IMR-90 (cell line): ENCODE data around the gene LRP1B. TPM values are rescaled to one million over a fixed set of nuclear protein-coding genes. Genes with fewer than 3 reads are reported as not detected.

ENCODE experiments used
- ATAC-seq: fragments of 200-7000 bp; cut with Tn5 transposase; 2 replicates; pipeline ENCODE4 v1.9.1; 2020; ENCODE audit warnings: low read depth, mild to moderate bottlenecking, moderate library complexity
- BruUV-seq: library from RNA; stranded (reverse); fragments of 400-500 nt; replicated peaks from 2 replicates; lab custom pipeline; 2021; lab: Mats Ljungman, UMichigan
- CTCF ChIA-PET: fragments of 300-600 bp; formaldehyde crosslinking; extraction: SDS; loops from one replicate; lab custom pipeline; 2021; ENCODE audit warnings: antibody characterized with exemption; lab: Yijun Ruan, JAX
- POLR2A ChIA-PET: fragments of 300-600 bp; sonication (Branson Sonifier 250); formaldehyde crosslinking; loops from one replicate; lab custom pipeline; 2022; ENCODE audit warnings: antibody characterized with exemption; ENCODE audit not compliant: unreplicated experiment; lab: Charles Lee
- DNase-seq: peaks from one replicate; pipeline ENCODE4 v3.0.0; 2013
- H2AFZ ChIP-seq: replicated peaks from 2 replicates; pipeline ENCODE3; 2013; ENCODE audit warnings: low read length, mild to moderate bottlenecking; ENCODE audit not compliant: poor library complexity
- H2AK5ac ChIP-seq: 2 replicates; pipeline ENCODE4 v1.6.1; 2013; ENCODE audit warnings: low read depth, low read length, inconsistent platforms
- H2AK9ac ChIP-seq: replicated peaks from 2 replicates; pipeline ENCODE3; 2013; ENCODE audit warnings: mild to moderate bottlenecking, low read depth, low read length, moderate library complexity; ENCODE audit not compliant: poor library complexity
- H2BK120ac ChIP-seq: 2 replicates; pipeline ENCODE4 v1.6.1; 2013; ENCODE audit warnings: low read depth, low read length, inconsistent platforms
- H2BK15ac ChIP-seq: 3 replicates; pipeline ENCODE4 v1.6.1; 2013; ENCODE audit warnings: low read depth, low read length, inconsistent platforms
- H2BK20ac ChIP-seq: 2 replicates; pipeline ENCODE4 v1.6.1; 2013; ENCODE audit warnings: low read depth, mild to moderate bottlenecking, inconsistent platforms, low read length, moderate library complexity
- H2BK5ac ChIP-seq: 2 replicates; pipeline ENCODE4 v1.6.1; 2013; ENCODE audit warnings: mild to moderate bottlenecking, low read depth, low read length, inconsistent platforms; ENCODE audit not compliant: poor library complexity, severe bottlenecking
- H3K14ac ChIP-seq: replicated peaks from 2 replicates; pipeline ENCODE4 v1.6.1; 2013; ENCODE audit warnings: low read depth, low read length, inconsistent platforms
- H3K18ac ChIP-seq: 2 replicates; pipeline ENCODE4 v1.6.1; 2013; ENCODE audit warnings: low read depth, low read length, control low read depth
- H3K23ac ChIP-seq: 2 replicates; pipeline ENCODE4 v1.6.1; 2013; ENCODE audit warnings: low read depth, low read length, inconsistent platforms
- H3K27ac ChIP-seq: 2 replicates; pipeline ENCODE4 v1.5.1; 2013; ENCODE audit warnings: mild to moderate bottlenecking, control low read depth, low read length; ENCODE audit not compliant: insufficient read depth
- H3K27me3 ChIP-seq: 2 replicates; pipeline ENCODE4 v1.6.1; 2013; ENCODE audit warnings: low read length; ENCODE audit not compliant: control insufficient read depth, insufficient read depth
- H3K36me3 ChIP-seq: 2 replicates; pipeline ENCODE4 v1.6.1; 2013; ENCODE audit warnings: low read length, mixed read lengths; ENCODE audit not compliant: control insufficient read depth, insufficient read depth
- H3K4ac ChIP-seq: 2 replicates; pipeline ENCODE4 v1.6.1; 2013; ENCODE audit warnings: low read depth, low read length, inconsistent platforms
- H3K4me1 ChIP-seq: 2 replicates; pipeline ENCODE4 v1.6.1; 2013; ENCODE audit warnings: low read length, mixed read lengths; ENCODE audit not compliant: control insufficient read depth, insufficient read depth
- H3K4me2 ChIP-seq: 2 replicates; pipeline ENCODE4 v1.6.1; 2013; ENCODE audit warnings: low read depth, mild to moderate bottlenecking, control low read depth, low read length, moderate library complexity
- H3K4me3 ChIP-seq: 2 replicates; pipeline ENCODE4 v1.5.1; 2013; ENCODE audit warnings: low read depth, mild to moderate bottlenecking, control low read depth, low read length, moderate library complexity; ENCODE audit not compliant: insufficient read depth
- H3K56ac ChIP-seq: 2 replicates; pipeline ENCODE4 v1.6.1; 2013; ENCODE audit warnings: low read length, inconsistent platforms; ENCODE audit not compliant: insufficient read depth; ENCODE audit errors: extremely low read depth
- H3K79me1 ChIP-seq, 2 experiments: 2 replicates each; pipeline ENCODE4 v1.6.1; 2013; ENCODE audit warnings: low read length in 2 of 2, inconsistent platforms in 1 of 2, low read depth in 1 of 2
- H3K9ac ChIP-seq: 2 replicates; pipeline ENCODE4 v1.6.1; 2013; ENCODE audit warnings: low read depth, low read length, control low read depth
- H3K9me1 ChIP-seq: 2 replicates; pipeline ENCODE4 v1.6.1; 2013; ENCODE audit warnings: low read length, inconsistent platforms; ENCODE audit not compliant: insufficient read depth
- H3K9me3 ChIP-seq: 2 replicates; pipeline ENCODE4 v1.6.1; 2013; ENCODE audit warnings: low read length; ENCODE audit not compliant: control insufficient read depth, insufficient read depth
- H4K20me1 ChIP-seq: 2 replicates; pipeline ENCODE4 v1.6.1; 2013; ENCODE audit warnings: low read length, inconsistent platforms; ENCODE audit not compliant: insufficient read depth
- H4K5ac ChIP-seq: 2 replicates; pipeline ENCODE4 v1.6.1; 2013; ENCODE audit warnings: mild to moderate bottlenecking, low read depth, low read length, control low read depth
- H4K8ac ChIP-seq, 2 experiments: 2 replicates each; pipeline ENCODE4 v1.6.1; 2013; ENCODE audit warnings: low read depth in 2 of 2, low read length in 2 of 2, control low read depth in 1 of 2, inconsistent platforms in 1 of 2
- H4K91ac ChIP-seq: 2 replicates; pipeline ENCODE4 v1.6.1; 2013; ENCODE audit warnings: low read depth, low read length, inconsistent platforms; ENCODE audit not compliant: insufficient read depth
- BHLHE40 ChIP-seq: fragments of 150-350 bp; IDR thresholded peaks from 2 replicates; pipeline ENCODE4 v1.6.1; 2016; ENCODE audit warnings: mild to moderate bottlenecking, low read depth, low read length
- CEBPB ChIP-seq: IDR thresholded peaks from 2 replicates; pipeline ENCODE4 v1.6.1; 2012; ENCODE audit warnings: low read depth, low read length, improper control_type of control experiment
- CHD1 ChIP-seq: IDR thresholded peaks from 2 replicates; pipeline ENCODE4 v1.6.1; 2012; ENCODE audit warnings: low read depth, low read length, improper control_type of control experiment
- CTCF ChIP-seq: conservative IDR thresholded peaks from 2 replicates; pipeline ENCODE4 v1.5.1; 2012; ENCODE audit warnings: mild to moderate bottlenecking, low read depth, low read length, improper control_type of control experiment
- FOS ChIP-seq: fragments of 150-350 bp; IDR thresholded peaks from 2 replicates; pipeline ENCODE4 v1.6.1; 2016; ENCODE audit warnings: low read depth, low read length
- MAFK ChIP-seq: IDR thresholded peaks from 2 replicates; pipeline ENCODE4 v1.6.1; 2012; ENCODE audit warnings: low read depth, low read length, improper control_type of control experiment
- MAZ ChIP-seq: IDR thresholded peaks from 2 replicates; pipeline ENCODE4 v1.6.1; 2012; ENCODE audit warnings: low read depth, mild to moderate bottlenecking, low read length, improper control_type of control experiment, moderate library complexity, borderline replicate concordance
- NFE2L2 ChIP-seq: fragments of 150-350 bp; IDR thresholded peaks from 2 replicates; pipeline ENCODE4 v1.6.1; 2016; ENCODE audit warnings: low read depth, mild to moderate bottlenecking, low read length
- POLR2A ChIP-seq: IDR thresholded peaks from 2 replicates; pipeline ENCODE4 v1.6.1; 2012; ENCODE audit warnings: mild to moderate bottlenecking, low read depth, low read length
- RCOR1 ChIP-seq: IDR thresholded peaks from 2 replicates; pipeline ENCODE4 v1.6.1; 2012; ENCODE audit warnings: mild to moderate bottlenecking, low read length, improper control_type of control experiment; ENCODE audit not compliant: insufficient replicate concordance
- SMC3 ChIP-seq: fragments of 150-350 bp; IDR thresholded peaks from 2 replicates; pipeline ENCODE4 v1.6.1; 2016; ENCODE audit warnings: low read depth, mild to moderate bottlenecking, antibody characterized with exemption, low read length, moderate library complexity
- WGBS, 2 experiments: methylation state at CpG; one replicate each; pipeline versions ENCODE4 v1.1.5 to v1.1.7; 2013; ENCODE audit warnings: missing lambda C conversion rate in 2 of 2; ENCODE audit not compliant: insufficient read length in 1 of 2; ENCODE audit errors: extremely low coverage in 2 of 2; 5-methylcytosine and 5-hydroxymethylcytosine counted together
- dilution Hi-C: fragments of 300-500 bp; cut with HindIII; formaldehyde crosslinking; loops from one replicate; pipeline ENCODE4 v1.14.3; 2018; ENCODE audit warnings: low sequenced_read_pairs; ENCODE audit not compliant: unreplicated experiment
- in situ Hi-C: fragments of 300-500 bp; cut with MboI; formaldehyde crosslinking; loops from 3 replicates; pipeline ENCODE4 v1.14.3; 2019; ENCODE audit warnings: low sequenced_read_pairs, inconsistent platforms, mixed read lengths
- intact Hi-C: fragments of 100-400 bp; cut with micrococcal nuclease; formaldehyde crosslinking; loops from 2 replicates; pipeline ENCODE4 v1.10.0; 2022
- polyA plus RNA-seq, 3 experiments: library from polyadenylated mRNA; depleted of rRNA; stranded (reverse); fragments of >200 nt; gene quantifications; 2 replicates each; pipeline ENCODE4 v1.2.3, GENCODE V29; 2012; ENCODE audit warnings: low replicate concordance in 1 of 3
- total RNA-seq: library from RNA; depleted of rRNA; stranded (reverse); fragments of >200 nt; gene quantifications from 2 replicates; pipeline ENCODE4 v1.2.3, GENCODE V29; 2012
- TF ChIP-seq, protein P1 (sequence below): fragments of 150-350 bp; IDR thresholded peaks from 2 replicates; pipeline ENCODE4 v1.6.1; 2016; ENCODE audit warnings: low read depth, mild to moderate bottlenecking, low read length, moderate library complexity, borderline replicate concordance
- TF ChIP-seq, protein P2 (sequence below): fragments of 150-350 bp; IDR thresholded peaks from 2 replicates; pipeline ENCODE4 v1.6.1; 2017; ENCODE audit warnings: mild to moderate bottlenecking, antibody characterized with exemption, low read length, low read depth

Gene LRP1B
- total and polyA plus RNA-seq, 2 of the 4 experiments (the other 2 are of a cell fraction), result under 0.01 to 0.02 TPM

DNA sequence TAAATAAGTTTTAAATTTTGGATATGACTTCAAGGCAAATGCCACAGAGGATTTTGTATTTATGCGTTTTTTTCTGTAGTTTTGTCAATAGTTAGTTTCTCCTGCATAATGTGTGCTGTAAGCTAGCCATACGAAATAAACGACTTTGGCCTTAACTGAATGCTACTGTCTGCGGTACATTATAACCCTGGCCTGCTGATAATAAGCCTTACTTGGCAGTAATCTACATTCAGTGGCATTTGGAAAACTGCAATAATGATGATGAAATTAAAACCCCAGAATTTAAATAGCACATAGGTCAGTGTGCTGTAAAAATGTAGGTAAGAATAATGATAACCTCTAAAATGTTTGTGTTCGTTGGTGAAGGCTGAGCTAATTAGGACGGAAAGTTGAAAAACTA lies 88.8 kb downstream of the LRP1B start:
- no peak overlapping the region for H3K4me3 ChIP-seq
- no peaks in the 10 kb centered on the region for H3K9me1 ChIP-seq
- CTCF ChIA-PET, result no interaction called here
- no peak overlapping the region for H2BK20ac ChIP-seq
- WGBS, 2 experiments, result 44% methylated on average over 3 of the region's 6 CpGs; no CpG with 5 or more reads in 1 of the 2 experiments
- intact Hi-C loops (no loop called here), dilution Hi-C loops (no loop called here), in situ Hi-C loops (no loop called here)
- H3K36me3 ChIP-seq, result no peaks in the 10 kb centered on the region
- no peak for ATAC-seq
- H3K4ac ChIP-seq, result no peak overlapping the region
- no peaks in the 10 kb centered on the region for H3K27me3 ChIP-seq
- no peak overlapping the region for H4K8ac ChIP-seq
- no peak overlapping the region for H2AK9ac ChIP-seq
- DNase-seq, result no peak
- no peak overlapping the region for H4K91ac ChIP-seq
- no TSS peak for BruUV-seq
- H2BK15ac ChIP-seq, result no peak overlapping the region
- no peak overlapping the region for H2BK5ac ChIP-seq
- no peak overlapping the region for H3K27ac ChIP-seq
- no peaks in the 10 kb centered on the region for H3K79me1 ChIP-seq
- no peak overlapping the region for H3K4me2 ChIP-seq
- H3K4me1 ChIP-seq, result no peaks in the 10 kb centered on the region
- no peak overlapping the region for H3K18ac ChIP-seq
- H4K20me1 ChIP-seq, result no peaks in the 10 kb centered on the region
- H3K9ac ChIP-seq, result no peak overlapping the region
- POLR2A ChIA-PET, result no interaction called here
- no peak overlapping the region for H2BK120ac ChIP-seq
- H2AK5ac ChIP-seq, result no peak overlapping the region
- H3K14ac ChIP-seq, result no peak overlapping the region
- TF ChIP-seq RCOR1 (no peak), CTCF (no peak), MAZ (no peak), NFE2L2 (no peak), CEBPB (no peak), MAFK (no peak), POLR2A (no peak), SMC3 (no peak), FOS (no peak), CHD1 (no peak), BHLHE40 (no peak)
- TF ChIP-seq, protein P1, sequence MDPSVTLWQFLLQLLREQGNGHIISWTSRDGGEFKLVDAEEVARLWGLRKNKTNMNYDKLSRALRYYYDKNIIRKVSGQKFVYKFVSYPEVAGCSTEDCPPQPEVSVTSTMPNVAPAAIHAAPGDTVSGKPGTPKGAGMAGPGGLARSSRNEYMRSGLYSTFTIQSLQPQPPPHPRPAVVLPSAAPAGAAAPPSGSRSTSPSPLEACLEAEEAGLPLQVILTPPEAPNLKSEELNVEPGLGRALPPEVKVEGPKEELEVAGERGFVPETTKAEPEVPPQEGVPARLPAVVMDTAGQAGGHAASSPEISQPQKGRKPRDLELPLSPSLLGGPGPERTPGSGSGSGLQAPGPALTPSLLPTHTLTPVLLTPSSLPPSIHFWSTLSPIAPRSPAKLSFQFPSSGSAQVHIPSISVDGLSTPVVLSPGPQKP, result no peak
- TF ChIP-seq, protein P2, sequence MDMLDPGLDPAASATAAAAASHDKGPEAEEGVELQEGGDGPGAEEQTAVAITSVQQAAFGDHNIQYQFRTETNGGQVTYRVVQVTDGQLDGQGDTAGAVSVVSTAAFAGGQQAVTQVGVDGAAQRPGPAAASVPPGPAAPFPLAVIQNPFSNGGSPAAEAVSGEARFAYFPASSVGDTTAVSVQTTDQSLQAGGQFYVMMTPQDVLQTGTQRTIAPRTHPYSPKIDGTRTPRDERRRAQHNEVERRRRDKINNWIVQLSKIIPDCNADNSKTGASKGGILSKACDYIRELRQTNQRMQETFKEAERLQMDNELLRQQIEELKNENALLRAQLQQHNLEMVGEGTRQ, result no peak
- no peak overlapping the region for H3K23ac ChIP-seq
- H4K5ac ChIP-seq, result no peak overlapping the region
- no peaks in the 10 kb centered on the region for H3K9me3 ChIP-seq
- no peak overlapping the region for H3K56ac ChIP-seq
- no peak overlapping the region for H2AFZ ChIP-seq
